Activated T-cell treated with anti-CD3 and anti-CD28 coated beads, Interleukin-2, amount 50 U/mL, for 4 hours (primary cell): ENCODE measurements around the gene TRAF2. TPM values are rescaled to one million over a fixed set of nuclear protein-coding genes. Genes with fewer than 3 reads are reported as not detected.
"Not testable (repeated sequence)": the region's sequence is repeated elsewhere in the genome, so short reads cannot be mapped to it uniquely, and the experiment has no call there.

Experiments
- ATAC-seq, 2 donors: fragments of 200-7000 bp; cut with Tn5 transposase; one replicate each; pipeline ENCODE4 v1.10.0; 2021
- DNase-seq: peaks from one replicate; pipeline ENCODE4 v3.0.0-alpha.2; 2020
- H3K27me3 Mint-ChIP-seq: one replicate; pipeline ENCODE4 v1.8.0; 2021; ENCODE audit warnings: low read depth, mixed read lengths
- H3K36me3 Mint-ChIP-seq: one replicate; pipeline ENCODE4 v1.8.0; 2022; ENCODE audit warnings: mixed read lengths; ENCODE audit not compliant: insufficient read depth
- H3K4me1 Mint-ChIP-seq: one replicate; pipeline ENCODE4 v1.8.0; 2021; ENCODE audit warnings: low read depth, mixed read lengths
- H3K4me3 Mint-ChIP-seq: one replicate; pipeline ENCODE4 v1.8.0; 2021; ENCODE audit warnings: mild to moderate bottlenecking, moderate library complexity, mixed read lengths
- H3K9me3 Mint-ChIP-seq: one replicate; pipeline ENCODE4 v1.8.0; 2021; ENCODE audit warnings: mixed read lengths
- total RNA-seq, 3 donors: library from RNA; stranded (reverse); gene quantifications; one replicate each; pipeline ENCODE4 v1.2.1, GENCODE V29; 2021

TRAF2 gene
- total RNA-seq, 3 donors from 2014 or later = 64.3 to 73.4 (median 68.8) TPM

DNA sequence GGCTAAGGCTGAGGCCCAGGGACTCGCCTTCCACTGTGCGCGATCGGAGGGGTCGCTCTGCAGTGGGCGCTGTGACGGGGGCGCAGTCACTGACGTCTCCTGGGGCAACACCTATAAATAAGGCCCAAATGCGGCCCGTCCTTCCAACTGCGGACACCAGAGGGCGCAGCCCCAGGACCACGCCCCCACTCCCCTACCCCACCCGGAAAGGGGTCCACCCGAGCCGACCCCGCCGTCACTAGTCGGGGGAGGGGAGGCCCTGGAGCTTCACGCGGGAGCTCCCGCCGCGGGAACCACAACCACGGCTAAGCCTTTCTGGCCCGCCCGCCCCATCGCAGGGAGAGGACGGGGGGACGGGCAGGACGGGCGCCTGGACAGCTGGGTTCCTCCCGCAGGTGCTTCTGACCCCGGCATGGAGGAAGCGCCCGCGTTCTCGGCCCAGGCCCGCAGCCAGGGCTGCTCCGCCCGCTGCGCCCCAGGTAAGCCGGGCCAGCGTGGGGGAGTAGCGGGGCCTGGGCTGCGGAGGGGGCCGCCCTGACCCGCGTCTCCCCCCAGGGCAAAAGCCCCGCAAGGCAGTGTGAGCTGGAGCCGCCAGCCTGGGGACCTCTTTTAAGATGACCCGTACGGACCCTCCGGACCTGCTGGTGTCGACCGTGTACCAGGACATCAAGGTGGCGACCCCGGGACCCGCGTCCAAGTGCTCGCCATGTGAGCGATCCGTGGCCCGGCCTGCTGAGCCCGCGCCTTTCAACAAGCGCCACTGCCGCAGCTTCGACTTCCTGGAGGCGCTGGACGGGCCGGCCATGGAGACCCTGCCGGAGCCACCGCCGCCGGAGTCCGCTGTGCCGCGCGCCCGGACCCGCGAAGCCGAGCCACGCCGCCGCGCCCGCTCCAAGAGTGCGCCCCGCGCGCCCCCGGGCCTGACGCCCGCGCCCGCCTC, 42.2 kb upstream of the TRAF2 start:
- not testable (repeated sequence) for H3K36me3 Mint-ChIP-seq, H3K9me3 Mint-ChIP-seq
- peaks cover 22% of the 10 kb centered on the region for H3K4me1 Mint-ChIP-seq
- H3K27me3 Mint-ChIP-seq = peaks cover 16% of the 10 kb centered on the region
- DNase-seq = peak; percentile 64
- H3K4me3 Mint-ChIP-seq = peak overlapping the region; percentile 54
- ATAC-seq = peak; percentile 9 to 11

GRCh38 chr9:136844761-136845464, 41.4 kb upstream of the TRAF2 start:
- Mint-ChIP-seq H3K27me3 (peaks cover 16% of the 10 kb centered on the region), H3K4me3 (no peak overlapping the region), H3K4me1 (peaks cover 25% of the 10 kb centered on the region), H3K36me3 (peaks cover 2% of the 10 kb centered on the region), H3K9me3 (no peaks in the 10 kb centered on the region)
- ATAC-seq (no peak), DNase-seq (no peak)

- ATAC-seq = no peak
- DNase-seq = no peak
- Mint-ChIP-seq H3K4me3 (no peak overlapping the region), H3K36me3 (no peaks in the 10 kb centered on the region), H3K27me3 (peaks cover 16% of the 10 kb centered on the region), H3K9me3 (no peaks in the 10 kb centered on the region), H3K4me1 (peaks cover 27% of the 10 kb centered on the region)
Measured at GRCh38 chr9:136845465-136846260, 40.7 kb upstream of the TRAF2 start.

DNA sequence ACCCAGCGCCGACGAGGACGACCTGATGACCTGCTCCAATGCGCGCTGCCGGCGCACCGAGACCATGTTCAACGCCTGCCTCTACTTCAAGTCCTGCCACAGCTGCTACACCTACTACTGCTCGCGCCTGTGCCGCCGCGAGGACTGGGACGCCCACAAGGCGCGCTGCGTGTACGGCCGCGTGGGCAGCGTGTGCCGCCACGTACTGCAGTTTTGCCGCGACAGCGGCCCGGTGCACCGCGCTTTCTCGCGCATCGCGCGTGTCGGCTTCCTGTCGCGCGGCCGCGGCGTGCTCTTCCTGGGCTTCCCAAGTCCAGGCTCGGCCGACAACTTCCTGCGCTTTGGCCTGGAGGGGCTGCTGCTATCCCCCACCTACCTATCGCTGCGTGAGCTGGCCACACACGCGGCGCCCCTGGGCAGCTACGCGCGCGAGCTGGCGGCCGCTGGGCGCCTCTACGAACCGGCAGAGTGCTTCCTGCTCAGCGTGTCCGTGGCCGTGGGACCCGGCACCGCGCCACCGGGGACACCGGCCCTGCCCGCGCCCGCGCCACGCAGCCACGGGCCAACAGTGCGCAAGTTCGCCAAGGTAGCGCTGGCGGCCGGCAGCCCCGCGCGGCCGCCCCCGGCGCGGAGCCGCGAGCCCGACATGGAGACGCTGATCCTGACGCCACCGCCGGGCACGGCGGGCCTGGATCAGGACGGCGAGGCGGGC, 39.8 kb upstream of the TRAF2 start:
- peak overlapping the region; percentile 37 for H3K4me3 Mint-ChIP-seq
- H3K27me3 Mint-ChIP-seq = peaks cover 16% of the 10 kb centered on the region
- no peaks in the 10 kb centered on the region for H3K9me3 Mint-ChIP-seq
- ATAC-seq (no peak), DNase-seq (peak; percentile 36)
- H3K36me3 Mint-ChIP-seq = no peaks in the 10 kb centered on the region
- peaks cover 27% of the 10 kb centered on the region for H3K4me1 Mint-ChIP-seq

DNA sequence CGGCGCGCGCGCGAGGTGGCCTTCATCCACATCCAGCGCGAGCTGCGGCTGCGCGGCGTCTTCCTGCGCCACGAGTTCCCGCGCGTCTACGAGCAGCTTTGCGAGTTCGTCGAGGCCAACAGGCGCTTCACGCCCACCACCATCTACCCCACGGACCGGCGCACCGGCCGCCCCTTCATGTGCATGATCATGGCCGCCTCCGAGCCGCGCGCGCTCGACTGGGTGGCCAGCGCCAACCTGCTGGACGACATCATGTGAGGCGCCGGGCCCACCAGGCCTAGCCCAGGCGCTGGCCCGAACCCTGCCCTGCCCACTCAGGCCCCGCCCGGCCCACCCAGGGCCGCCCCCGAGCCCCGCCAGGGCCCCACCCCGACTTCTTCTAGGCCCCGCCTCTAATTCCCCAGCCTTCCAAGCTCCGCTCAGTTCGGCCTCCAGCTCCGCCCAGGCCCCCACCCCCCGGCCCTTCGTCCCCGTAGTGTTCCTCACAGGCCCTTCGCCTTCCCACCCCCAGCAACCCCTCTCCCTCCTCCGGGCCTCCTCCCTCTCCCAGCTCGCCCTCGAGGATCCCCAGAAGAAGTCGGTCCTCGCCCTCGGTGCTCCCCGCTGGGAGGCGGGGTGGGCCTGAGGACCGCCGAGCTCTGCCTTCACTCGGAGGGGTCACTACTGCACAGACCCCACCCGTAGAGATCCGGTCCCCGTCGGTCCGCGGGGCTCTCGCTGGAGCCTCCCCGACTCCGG, 39.1 kb upstream of the TRAF2 start:
- no peaks in the 10 kb centered on the region for H3K9me3 Mint-ChIP-seq
- peaks cover 16% of the 10 kb centered on the region for H3K27me3 Mint-ChIP-seq
- ATAC-seq (no peak), DNase-seq (no peak)
- peaks cover 23% of the 10 kb centered on the region for H3K4me1 Mint-ChIP-seq
- H3K4me3 Mint-ChIP-seq = peak overlapping the region; percentile 91
- H3K36me3 Mint-ChIP-seq = no peaks in the 10 kb centered on the region

- H3K9me3 Mint-ChIP-seq = no peaks in the 10 kb centered on the region
- H3K27me3 Mint-ChIP-seq = peaks cover 16% of the 10 kb centered on the region
- peak overlapping the region; percentile 91 for H3K4me3 Mint-ChIP-seq
- peak; percentile 56 for DNase-seq
- no peaks in the 10 kb centered on the region for H3K36me3 Mint-ChIP-seq
- peaks cover 21% of the 10 kb centered on the region for H3K4me1 Mint-ChIP-seq
- ATAC-seq = peak; percentile 25 to 27
Measured at GRCh38 chr9:136847826-136848392, 38.4 kb upstream of the TRAF2 start.

- peaks cover 16% of the 10 kb centered on the region for H3K27me3 Mint-ChIP-seq
- H3K4me3 Mint-ChIP-seq = peak overlapping the region; percentile 91
- peaks cover 19% of the 10 kb centered on the region for H3K4me1 Mint-ChIP-seq
- DNase-seq (no peak), ATAC-seq (peak; percentile 6 to 7)
- H3K36me3 Mint-ChIP-seq = no peaks in the 10 kb centered on the region
- H3K9me3 Mint-ChIP-seq = no peaks in the 10 kb centered on the region
Measured at GRCh38 chr9:136848393-136849037, 37.8 kb upstream of the TRAF2 start.

DNA sequence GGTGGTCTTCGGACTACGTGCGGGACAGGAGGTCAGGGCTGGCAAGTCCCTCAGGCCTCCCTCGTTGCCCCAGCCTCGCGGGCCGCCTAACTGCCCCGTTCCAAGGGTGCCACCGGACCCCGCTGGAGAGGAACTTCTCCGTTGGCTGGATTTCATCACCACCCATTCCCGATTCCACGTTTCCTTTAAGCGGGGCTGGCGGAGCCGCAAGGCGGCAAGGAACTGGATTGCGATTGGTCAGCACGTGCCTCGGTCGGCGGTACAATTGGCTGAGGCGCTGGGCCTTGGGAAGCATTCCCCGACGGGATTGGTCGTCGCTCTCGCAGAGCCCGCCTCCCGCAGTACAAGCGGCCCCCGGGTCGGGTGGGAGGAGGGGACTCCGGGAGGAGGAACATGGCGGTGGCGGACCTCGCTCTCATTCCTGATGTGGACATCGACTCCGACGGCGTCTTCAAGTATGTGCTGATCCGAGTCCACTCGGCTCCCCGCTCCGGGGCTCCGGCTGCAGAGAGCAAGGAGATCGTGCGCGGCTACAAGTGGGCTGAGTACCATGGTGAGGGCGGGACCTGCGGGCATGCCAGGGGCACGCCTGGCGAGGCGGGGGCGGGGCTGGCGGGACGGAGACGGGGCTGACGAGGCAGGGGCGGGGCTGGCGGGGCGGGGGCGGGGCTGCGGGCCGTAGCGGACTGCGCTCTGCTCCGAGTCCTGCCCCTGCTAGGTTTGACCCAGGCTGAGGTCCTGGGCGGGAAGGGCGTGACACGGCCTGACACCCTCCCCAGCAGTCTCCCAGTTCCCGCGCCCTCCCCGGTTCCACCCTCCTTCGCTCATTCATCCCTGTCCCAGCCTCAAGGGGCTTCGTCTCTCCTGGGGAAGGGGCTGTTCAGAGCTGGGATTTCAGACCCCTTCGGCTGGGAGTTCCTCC, 37.0 kb upstream of the TRAF2 start, which contains the start of gene PHPT1:
TSS of gene PHPT1 (plus strand) at position 372 of the 922 bp plus-strand sequence. CDS start at position 394, 22 bp downstream.
- no peaks in the 10 kb centered on the region for H3K9me3 Mint-ChIP-seq
- peaks cover 16% of the 10 kb centered on the region for H3K27me3 Mint-ChIP-seq
- DNase-seq (peak; percentile 95), ATAC-seq (peak; percentile 91)
- peak within 1 kb of the TSS; percentile 91 for H3K4me3 Mint-ChIP-seq
- peaks cover 16% of the 10 kb centered on the region for H3K4me1 Mint-ChIP-seq
- H3K36me3 Mint-ChIP-seq = no peaks in the 10 kb centered on the region

DNA sequence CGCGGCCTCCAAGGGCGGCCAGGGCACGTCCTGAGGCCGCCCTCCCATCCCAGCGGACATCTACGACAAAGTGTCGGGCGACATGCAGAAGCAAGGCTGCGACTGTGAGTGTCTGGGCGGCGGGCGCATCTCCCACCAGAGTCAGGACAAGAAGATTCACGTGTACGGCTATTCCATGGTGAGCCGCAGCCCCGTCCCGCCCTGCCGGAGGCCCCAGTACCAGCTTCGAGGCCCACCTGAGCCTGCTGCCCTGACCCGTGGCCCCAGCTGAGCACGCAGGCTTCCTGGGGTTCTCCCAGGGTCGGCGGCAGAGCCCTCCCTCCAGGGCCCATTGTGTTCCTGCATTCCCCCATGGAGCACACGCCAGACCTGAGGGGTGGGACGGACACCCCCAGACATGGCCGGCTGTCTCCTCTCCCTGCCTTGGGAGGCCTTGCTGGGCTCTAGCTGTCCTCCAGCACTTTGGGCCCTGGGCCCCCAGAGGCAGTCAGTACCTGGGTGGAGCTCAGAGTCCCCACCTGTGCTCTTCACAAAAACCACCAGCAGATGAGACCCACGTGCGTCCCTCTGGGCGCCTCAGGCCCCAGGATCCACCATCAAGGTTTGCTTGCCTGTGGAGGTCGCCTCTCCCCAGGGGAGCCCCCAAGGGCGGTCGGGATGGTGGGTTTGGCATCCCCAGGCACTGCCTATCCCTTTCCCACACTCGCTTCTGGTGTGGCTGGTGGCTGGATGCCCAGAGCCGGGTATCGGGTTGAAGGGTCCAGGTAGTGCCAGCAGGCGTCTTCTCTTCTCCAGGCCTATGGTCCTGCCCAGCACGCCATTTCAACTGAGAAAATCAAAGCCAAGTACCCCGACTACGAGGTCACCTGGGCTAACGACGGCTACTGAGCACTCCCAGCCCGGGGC, 36.1 kb upstream of the TRAF2 start:
- DNase-seq = no peak
- H3K36me3 Mint-ChIP-seq = no peaks in the 10 kb centered on the region
- no peaks in the 10 kb centered on the region for H3K9me3 Mint-ChIP-seq
- peak overlapping the region; percentile 91 for H3K4me3 Mint-ChIP-seq
- H3K4me1 Mint-ChIP-seq = peaks cover 15% of the 10 kb centered on the region
- H3K27me3 Mint-ChIP-seq = peaks cover 15% of the 10 kb centered on the region
- no peak for ATAC-seq

- no peak for DNase-seq
- peak overlapping the region; percentile 16 for H3K4me3 Mint-ChIP-seq
- H3K36me3 Mint-ChIP-seq = no peaks in the 10 kb centered on the region
- peaks cover 14% of the 10 kb centered on the region for H3K4me1 Mint-ChIP-seq
- H3K9me3 Mint-ChIP-seq = no peaks in the 10 kb centered on the region
- no peak for ATAC-seq
- peaks cover 12% of the 10 kb centered on the region for H3K27me3 Mint-ChIP-seq
Measured at GRCh38 chr9:136850866-136851775, 35.2 kb upstream of the TRAF2 start.
